HL-60 (cell line): ENCODE measurements around the gene ATXN7L1.

Source experiments
- DNase-seq, 2 experiments: peaks; one replicate each; pipeline ENCODE4 v3.0.0-alpha.2; 2010 to 2020; ENCODE audit warnings: low read depth in 1 of 2, low spot score in 1 of 2
- H3K27ac ChIP-seq: fragments of 250-450 bp; sonication (Bioruptor Pico); replicated peaks from 2 replicates; pipeline ENCODE4 v1.5.1; 2020; ENCODE audit warnings: mild to moderate bottlenecking, moderate library complexity
- H3K27me3 ChIP-seq: fragments of 250-450 bp; sonication (Bioruptor Pico); 2 replicates; pipeline ENCODE4 v1.5.1; 2021; ENCODE audit warnings: mild to moderate bottlenecking, moderate library complexity; ENCODE audit not compliant: insufficient read depth, poor library complexity, severe bottlenecking
- H3K4me3 ChIP-seq: replicated peaks from 2 replicates; pipeline ENCODE4 v1.5.1; 2011; ENCODE audit warnings: mild to moderate bottlenecking, control low read depth, low read length; ENCODE audit not compliant: insufficient read depth
- CTCF ChIP-seq: IDR thresholded peaks from one replicate; pipeline ENCODE4 v1.5.1; 2011; ENCODE audit warnings: low read length, control low read depth, inconsistent platforms; ENCODE audit not compliant: insufficient read depth
- GABPA ChIP-seq: IDR thresholded peaks from 2 replicates; pipeline ENCODE4 v1.6.1; 2012; ENCODE audit warnings: low read depth
- POLR2AphosphoS5 ChIP-seq: IDR thresholded peaks from 2 replicates; pipeline ENCODE4 v1.6.1; 2012; ENCODE audit warnings: low read depth
- REST ChIP-seq: IDR thresholded peaks from 2 replicates; pipeline ENCODE4 v1.6.1; 2012; ENCODE audit warnings: low read depth; ENCODE audit not compliant: insufficient replicate concordance
- SPI1 ChIP-seq: IDR thresholded peaks from 2 replicates; pipeline ENCODE4 v1.6.1; 2012; ENCODE audit warnings: low read depth, mild to moderate bottlenecking, borderline replicate concordance

The ATXN7L1 gene

DNA sequence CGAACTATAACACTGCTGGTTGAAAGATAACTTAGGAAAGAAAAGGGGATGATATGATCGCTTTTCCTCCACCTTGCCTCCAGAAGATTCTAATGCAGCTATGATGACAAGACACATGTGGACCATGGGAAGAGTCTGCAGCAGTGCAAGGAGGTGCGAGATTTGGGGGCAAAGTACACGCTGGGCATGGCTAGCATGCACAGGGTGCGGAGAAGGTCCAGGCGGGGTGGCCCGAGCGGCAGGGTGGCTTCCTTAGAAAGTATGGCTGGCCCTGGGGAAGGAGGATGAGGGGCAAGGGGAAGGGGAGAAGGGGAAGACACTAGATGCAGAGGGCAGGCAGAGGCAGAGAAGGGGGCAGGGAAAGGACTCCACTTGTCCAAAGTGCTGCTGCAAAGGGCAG is 15.6 kb downstream of the ATXN7L1 start:
- Histone ChIP-seq H3K4me3 (no peak overlapping the region), H3K27me3 (no peaks in the 10 kb centered on the region), H3K27ac (no peak overlapping the region)
- DNase-seq: no peak
- TF ChIP-seq POLR2AphosphoS5 (no peak), CTCF (no peak)

DNA sequence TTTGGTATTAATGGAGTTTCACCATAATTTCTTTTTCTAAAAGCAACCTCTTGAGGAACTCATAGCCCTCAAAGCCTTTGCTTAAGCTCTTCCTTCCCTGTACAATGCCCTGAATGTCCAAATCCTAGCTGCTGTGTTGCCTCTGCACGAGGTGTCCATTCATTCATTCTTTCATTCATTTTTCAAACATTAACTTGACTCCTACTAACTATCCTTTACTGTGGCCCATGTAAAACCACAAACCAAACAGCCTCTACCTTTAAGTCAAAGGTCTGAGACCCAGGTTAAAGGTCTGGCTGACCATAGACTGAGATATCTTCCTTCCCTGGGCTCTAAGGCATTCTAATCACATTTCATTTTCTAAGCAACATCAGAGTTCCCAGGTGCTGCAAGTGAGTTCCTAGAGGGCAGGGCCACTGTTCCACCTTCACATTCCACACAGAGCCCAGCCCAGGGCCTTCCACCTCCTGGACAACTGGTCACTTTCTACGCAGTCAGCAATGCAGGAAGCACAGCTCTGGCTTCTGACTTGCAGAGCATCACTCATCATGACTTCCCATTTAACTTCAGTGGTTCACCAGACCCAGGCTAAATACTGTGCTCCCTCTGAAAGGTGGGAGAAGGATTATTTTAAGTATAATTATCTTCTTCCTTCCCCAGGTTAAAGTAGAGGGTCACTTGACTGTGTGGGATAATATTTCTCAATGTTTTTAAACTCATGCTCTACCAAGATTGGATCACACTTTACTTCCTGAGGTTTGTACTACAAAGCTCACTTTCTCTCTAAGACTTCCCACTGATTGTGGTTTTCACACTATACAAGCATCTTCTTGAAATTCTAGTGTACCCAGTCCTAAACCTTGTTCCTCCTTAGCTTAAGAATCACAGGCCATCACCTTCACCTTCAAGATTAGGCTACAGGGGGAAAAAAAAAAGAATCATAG is 19.1 kb downstream of the ATXN7L1 start:
- H3K27ac ChIP-seq: no peak overlapping the region
- no peak for DNase-seq
- TF ChIP-seq POLR2AphosphoS5 (no peak), GABPA (no peak), CTCF (no peak)
- H3K27me3 ChIP-seq: no peaks in the 10 kb centered on the region
- no peak overlapping the region for H3K4me3 ChIP-seq

GRCh38 chr7:105854498-105854897 is 21.9 kb downstream of the ATXN7L1 start:
- TF ChIP-seq SPI1: no peak
- no peak for TF ChIP-seq GABPA
- no peak for TF ChIP-seq POLR2AphosphoS5
- no peak for TF ChIP-seq CTCF
- TF ChIP-seq REST: no peak
- Histone ChIP-seq H3K4me3 (no peak overlapping the region), H3K27me3 (no peaks in the 10 kb centered on the region), H3K27ac (no peak overlapping the region)
- no peak for DNase-seq

- Histone ChIP-seq H3K27ac (no peak overlapping the region), H3K27me3 (no peaks in the 10 kb centered on the region), H3K4me3 (no peak overlapping the region)
- TF ChIP-seq SPI1 (peak; percentile 34; the same call in 1 of the 2 replicates), CTCF (no peak)
- no peak for DNase-seq
These were observed 22.4 kb downstream of the ATXN7L1 start for GRCh38 chr7:105853931-105854419.
